Gastroesophageal sphincter (tissue), 4 donors: Measurements from ENCODE around the gene KCNIP3. TPM values are rescaled to one million over a fixed set of nuclear protein-coding genes. Genes with fewer than 3 reads are reported as not detected.

ENCODE experiments used
- ATAC-seq: fragments of 150-250 bp; one replicate; pipeline ENCODE4 v1.9.1; 2016; ENCODE audit warnings: mild to moderate bottlenecking, moderate library complexity
- H3K27ac ChIP-seq, 4 donors: fragments of 200-600 bp; sonication (generic) in 3 of 4; 1 replicate in 3 of 4; 2 replicates in 1 of 4; pipeline ENCODE4 v1.5.1; 2016 to 2019
- H3K27me3 ChIP-seq: fragments of 200-600 bp; sonication (generic); one replicate; pipeline ENCODE4 v1.5.1; 2019
- H3K36me3 ChIP-seq, 2 donors: fragments of 200-600 bp; sonication (generic); one replicate each; pipeline ENCODE4 v1.5.1; 2019; ENCODE audit warnings: control low read depth in 1 of 2
- H3K4me1 ChIP-seq, 3 donors: fragments of 200-600 bp; sonication (generic); 1 replicate in 2 of 3; 2 replicates in 1 of 3; pipeline ENCODE4 v1.5.1; 2016 to 2019; ENCODE audit warnings: control low read depth in 2 of 3
- H3K4me3 ChIP-seq, 2 donors: fragments of 200-600 bp; sonication (generic); one replicate each; pipeline ENCODE4 v1.5.1; 2019; ENCODE audit warnings: mild to moderate bottlenecking in 1 of 2, moderate library complexity in 1 of 2
- H3K9me3 ChIP-seq, 3 donors: fragments of 200-600 bp; sonication (generic); one replicate each; pipeline ENCODE4 v1.5.1; 2017 to 2019; ENCODE audit warnings: control low read depth in 2 of 3
- EP300 ChIP-seq: sonication (generic); formaldehyde crosslinking; IDR thresholded peaks from one replicate; pipeline ENCODE4 v1.6.1; 2017; ENCODE audit warnings: antibody characterized with exemption, mild to moderate bottlenecking
- POLR2A ChIP-seq, 2 donors: fragments of 450-650 bp; IDR thresholded peaks; one replicate each; pipeline ENCODE4 v1.6.1; 2017; ENCODE audit warnings: antibody characterized with exemption in 2 of 2, mild to moderate bottlenecking in 2 of 2, moderate library complexity in 1 of 2
- POLR2AphosphoS5 ChIP-seq: sonication (generic); formaldehyde crosslinking; IDR thresholded peaks from one replicate; pipeline ENCODE4 v1.6.1; 2017; ENCODE audit warnings: antibody characterized with exemption
- WGBS, 2 donors: methylation state at CpG; one replicate each; pipeline ENCODE4 v1.1.5; 2018; ENCODE audit warnings: low coverage in 1 of 2; 5-methylcytosine and 5-hydroxymethylcytosine counted together
- total RNA-seq, 4 donors: library from RNA; depleted of rRNA; stranded (reverse); fragments of >200 nt; gene quantifications; one replicate each; pipeline ENCODE4 v1.1.0, GENCODE V29; 2016
- TF ChIP-seq, protein P1 (sequence below), 4 experiments: fragments of 200-600 bp in 2 of 4; fragments of 450-650 bp in 2 of 4; sonication (generic) in 1 of 4; IDR thresholded peaks; one replicate each; pipeline ENCODE4 v1.5.1; 2017 to 2019; ENCODE audit warnings: antibody characterized with exemption in 4 of 4, mild to moderate bottlenecking in 2 of 4, moderate library complexity in 2 of 4

The KCNIP3 gene
- total RNA-seq, 4 donors from 2014 or later = 14.4 to 41.4 (median 20.0) TPM

GRCh38 chr2:95271381-95271971 lies 25.7 kb upstream of the KCNIP3 start:
- no peaks in the 10 kb centered on the region for H3K4me1 ChIP-seq
- H3K9me3 ChIP-seq = no peaks in the 10 kb centered on the region
- no peak for ATAC-seq
- no peaks in the 10 kb centered on the region for H3K36me3 ChIP-seq
- H3K27me3 ChIP-seq = no peaks in the 10 kb centered on the region
- WGBS, 2 donors = 40% methylated on average over 2 of the region's 6 CpGs; no CpG with 5 or more reads in 1 of the 2 donors
- TF ChIP-seq POLR2A (IDR thresholded peaks at IDR 0.05) (no peak), POLR2AphosphoS5 (no peak), EP300 (no peak)
- TF ChIP-seq, protein P1, sequence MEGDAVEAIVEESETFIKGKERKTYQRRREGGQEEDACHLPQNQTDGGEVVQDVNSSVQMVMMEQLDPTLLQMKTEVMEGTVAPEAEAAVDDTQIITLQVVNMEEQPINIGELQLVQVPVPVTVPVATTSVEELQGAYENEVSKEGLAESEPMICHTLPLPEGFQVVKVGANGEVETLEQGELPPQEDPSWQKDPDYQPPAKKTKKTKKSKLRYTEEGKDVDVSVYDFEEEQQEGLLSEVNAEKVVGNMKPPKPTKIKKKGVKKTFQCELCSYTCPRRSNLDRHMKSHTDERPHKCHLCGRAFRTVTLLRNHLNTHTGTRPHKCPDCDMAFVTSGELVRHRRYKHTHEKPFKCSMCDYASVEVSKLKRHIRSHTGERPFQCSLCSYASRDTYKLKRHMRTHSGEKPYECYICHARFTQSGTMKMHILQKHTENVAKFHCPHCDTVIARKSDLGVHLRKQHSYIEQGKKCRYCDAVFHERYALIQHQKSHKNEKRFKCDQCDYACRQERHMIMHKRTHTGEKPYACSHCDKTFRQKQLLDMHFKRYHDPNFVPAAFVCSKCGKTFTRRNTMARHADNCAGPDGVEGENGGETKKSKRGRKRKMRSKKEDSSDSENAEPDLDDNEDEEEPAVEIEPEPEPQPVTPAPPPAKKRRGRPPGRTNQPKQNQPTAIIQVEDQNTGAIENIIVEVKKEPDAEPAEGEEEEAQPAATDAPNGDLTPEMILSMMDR (IDR thresholded peaks at IDR 0.05) = no peak
- no peak overlapping the region for H3K27ac ChIP-seq
- no peak overlapping the region for H3K4me3 ChIP-seq

DNA sequence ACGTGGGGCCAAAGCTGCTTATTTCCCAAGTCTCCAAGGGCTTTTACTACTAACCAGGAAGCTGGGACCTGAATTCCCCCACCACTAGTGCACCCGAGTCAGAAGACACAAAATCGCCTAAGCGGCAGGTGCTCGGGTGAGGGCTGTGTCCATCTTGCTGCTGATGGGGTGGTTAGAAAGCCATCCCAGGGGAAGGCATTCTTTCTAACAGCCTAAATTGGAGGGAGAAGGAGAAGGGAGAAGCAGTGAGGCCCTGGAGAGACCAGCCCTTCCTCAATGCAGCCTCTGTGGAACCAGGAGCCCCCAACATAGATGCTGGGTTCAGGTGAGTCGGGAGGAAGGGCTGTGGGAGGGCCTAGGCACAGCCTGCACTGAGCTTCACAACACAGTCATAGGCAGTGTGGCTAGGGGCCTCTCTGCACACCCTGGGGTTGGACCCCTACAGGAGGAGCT lies 24.8 kb upstream of the KCNIP3 start:
- no peaks in the 10 kb centered on the region for H3K36me3 ChIP-seq
- WGBS, 2 donors = 93 to 100% methylated on average over 1 to 5 of the region's 6 CpGs
- no peak for ATAC-seq
- no peaks in the 10 kb centered on the region for H3K4me1 ChIP-seq
- no peak overlapping the region for H3K27ac ChIP-seq
- H3K27me3 ChIP-seq = no peaks in the 10 kb centered on the region
- no peaks in the 10 kb centered on the region for H3K9me3 ChIP-seq
- no peak overlapping the region for H3K4me3 ChIP-seq
- TF ChIP-seq, protein P1 (IDR thresholded peaks at IDR 0.05) = no peak
- TF ChIP-seq EP300 (no peak), POLR2AphosphoS5 (no peak), POLR2A (IDR thresholded peaks at IDR 0.05) (no peak)

DNA sequence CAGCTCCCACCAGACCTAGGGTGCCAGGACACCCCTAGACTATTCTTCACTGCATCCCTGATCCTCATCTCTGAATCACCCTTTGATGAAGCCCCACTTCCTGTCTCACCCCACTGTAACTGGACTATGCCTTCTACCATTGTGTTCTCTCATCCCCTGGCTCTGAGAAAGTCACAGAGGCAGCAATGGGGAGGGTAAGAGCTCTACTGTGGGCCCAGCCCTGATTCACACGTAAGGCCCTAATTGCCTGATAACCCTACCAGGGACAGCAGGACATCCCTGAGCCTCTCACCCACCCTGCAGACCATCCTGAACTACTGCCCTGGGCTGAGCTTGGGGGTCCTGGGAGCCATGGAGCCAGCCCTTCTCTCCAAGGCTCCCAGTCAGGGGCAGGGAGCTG lies 24.4 kb upstream of the KCNIP3 start:
- Histone ChIP-seq H3K4me3 (no peak overlapping the region), H3K27ac (no peak overlapping the region), H3K9me3 (no peaks in the 10 kb centered on the region), H3K27me3 (no peaks in the 10 kb centered on the region), H3K36me3 (no peaks in the 10 kb centered on the region), H3K4me1 (no peaks in the 10 kb centered on the region)
- WGBS, 2 donors = 80% methylated on average over 1 of the region's 1 CpG; no CpG with 5 or more reads in 1 of the 2 donors
- ATAC-seq = no peak
- TF ChIP-seq, protein P1 (IDR thresholded peaks at IDR 0.05) = no peak
- no peak for TF ChIP-seq POLR2AphosphoS5
- TF ChIP-seq EP300 = no peak
- no peak for TF ChIP-seq POLR2A (IDR thresholded peaks at IDR 0.05)

- Histone ChIP-seq H3K27me3 (no peaks in the 10 kb centered on the region), H3K36me3 (no peaks in the 10 kb centered on the region), H3K4me1 (no peaks in the 10 kb centered on the region), H3K9me3 (no peaks in the 10 kb centered on the region), H3K4me3 (no peak overlapping the region), H3K27ac (no peak overlapping the region)
- no peak for ATAC-seq
- no peak for TF ChIP-seq POLR2AphosphoS5
- WGBS, 2 donors = 81 to 88% methylated on average over 4 to 5 of the region's 11 CpGs
Measured at GRCh38 chr2:95273566-95274290, 23.4 kb upstream of the KCNIP3 start.

DNA sequence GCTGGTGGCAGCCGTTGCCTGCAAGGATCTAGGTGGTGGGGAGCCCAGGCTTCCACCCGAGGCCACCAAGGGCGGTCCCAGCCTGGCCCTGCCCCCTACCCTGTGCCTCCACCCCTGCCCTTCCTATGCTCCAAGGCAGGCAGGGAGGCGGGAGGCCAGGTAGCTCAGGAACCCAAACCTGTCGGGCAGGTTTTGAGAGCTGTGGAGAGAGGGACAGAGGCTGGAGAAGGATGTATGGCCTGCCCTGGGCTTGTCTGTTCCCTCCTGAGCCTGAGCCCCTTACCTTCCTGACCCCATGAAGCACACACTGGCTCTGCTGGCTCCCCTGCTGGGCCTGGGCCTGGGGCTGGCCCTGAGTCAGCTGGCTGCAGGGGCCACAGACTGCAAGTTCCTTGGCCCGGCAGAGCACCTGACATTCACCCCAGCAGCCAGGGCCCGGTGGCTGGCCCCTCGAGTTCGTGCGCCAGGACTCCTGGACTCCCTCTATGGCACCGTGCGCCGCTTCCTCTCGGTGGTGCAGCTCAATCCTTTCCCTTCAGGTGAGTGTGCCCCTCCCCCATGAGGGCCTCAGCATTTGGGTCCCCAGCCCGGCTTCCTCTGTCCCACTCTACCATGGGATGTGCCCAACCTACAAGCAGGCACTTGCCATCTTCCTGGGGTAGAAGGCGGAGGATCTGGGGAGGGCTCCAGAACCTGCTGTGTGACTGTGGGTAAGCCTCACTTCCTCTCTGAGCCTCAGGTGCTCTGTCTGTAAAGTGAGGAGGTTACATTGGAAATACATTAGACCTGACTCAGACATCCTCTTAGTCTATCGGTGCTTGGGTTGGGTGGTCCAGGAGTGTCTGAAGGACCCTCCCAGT lies 22.6 kb upstream of the KCNIP3 start, which contains the start of gene PROM2:
TSS of gene PROM2 (plus strand) at position 159 of the 860 bp plus-strand sequence. CDS start at position 296, 137 bp downstream.
- no peak for ATAC-seq
- Histone ChIP-seq H3K9me3 (no peaks in the 10 kb centered on the region), H3K4me3 (no peak within 1 kb of the TSS), H3K27ac (no peak within 1 kb of the TSS), H3K36me3 (no peaks in the 10 kb centered on the region), H3K4me1 (no peaks in the 10 kb centered on the region), H3K27me3 (no peaks in the 10 kb centered on the region)
- TF ChIP-seq, protein P1 (IDR thresholded peaks at IDR 0.05) = no peak
- no peak for TF ChIP-seq POLR2AphosphoS5
- no peak for TF ChIP-seq POLR2A (IDR thresholded peaks at IDR 0.05)
- TF ChIP-seq EP300 = no peak
- 60% methylated on average over 1 of the region's 17 CpGs; no CpG with 5 or more reads in 1 of the 2 donors for WGBS, 2 donors
